HG02885 (cell line): ENCODE results near the gene SEPTIN5.

Experiments
- ATAC-seq: cut with Tn5 transposase; IDR thresholded peaks from one replicate; pipeline ENCODE4 v1.9.1; 2021; ENCODE audit warnings: mild to moderate bottlenecking; ENCODE audit not compliant: unreplicated experiment, poor library complexity

Gene SEPTIN5

DNA sequence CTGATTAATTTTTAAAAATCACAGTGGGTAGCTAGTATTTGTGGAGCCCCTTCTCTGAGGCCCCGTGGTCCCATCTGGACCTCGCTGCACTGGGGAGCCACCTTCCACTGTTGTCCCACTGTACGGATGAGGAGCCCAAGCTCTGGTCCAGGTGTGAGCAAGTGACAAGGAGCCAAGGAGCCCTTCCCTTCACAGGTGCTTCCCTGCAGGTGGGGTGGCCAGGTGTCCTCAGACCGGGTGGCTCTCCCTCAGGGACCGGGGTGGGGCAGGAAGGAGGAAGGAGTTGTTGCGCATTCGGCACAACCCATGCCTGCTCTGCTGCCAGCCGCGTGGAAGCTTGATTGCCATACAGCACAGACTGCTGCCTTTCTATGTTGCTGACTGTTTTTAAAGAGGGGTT lies 10.4 kb upstream of the SEPTIN5 start:
- no peak for ATAC-seq

DNA sequence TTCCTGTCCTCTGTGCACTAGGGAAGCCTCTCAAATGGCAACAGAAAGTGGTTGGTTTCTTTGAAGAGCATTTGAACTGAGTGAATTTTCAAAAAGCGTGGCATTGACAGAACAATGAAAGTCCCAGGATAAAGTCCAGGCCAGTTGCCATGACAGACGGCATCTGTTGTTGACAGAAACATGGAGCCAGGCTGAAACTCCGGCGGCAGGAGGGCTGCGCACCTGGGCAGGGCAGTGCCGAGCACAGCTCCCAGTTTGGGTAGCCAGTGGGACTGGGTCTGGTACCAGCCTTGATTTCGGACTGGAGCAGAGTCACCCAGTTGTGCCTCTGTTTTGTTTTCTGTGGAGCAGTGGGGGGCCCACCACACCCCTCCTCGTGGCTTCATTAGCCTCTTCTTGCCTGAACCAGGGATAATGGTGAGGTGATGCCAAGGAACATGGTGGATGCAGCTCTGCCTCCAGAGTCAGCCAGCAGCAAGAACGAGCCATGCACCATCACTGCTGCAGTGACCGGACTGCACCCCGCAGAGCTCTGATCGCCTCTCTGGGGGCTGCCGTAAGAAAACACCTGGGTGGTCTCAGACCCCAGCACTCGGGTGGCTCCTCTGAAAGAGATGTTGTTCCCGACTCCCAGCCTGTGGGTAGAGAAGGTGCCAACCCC lies 9.8 kb upstream of the SEPTIN5 start:
- ATAC-seq = no peak

DNA sequence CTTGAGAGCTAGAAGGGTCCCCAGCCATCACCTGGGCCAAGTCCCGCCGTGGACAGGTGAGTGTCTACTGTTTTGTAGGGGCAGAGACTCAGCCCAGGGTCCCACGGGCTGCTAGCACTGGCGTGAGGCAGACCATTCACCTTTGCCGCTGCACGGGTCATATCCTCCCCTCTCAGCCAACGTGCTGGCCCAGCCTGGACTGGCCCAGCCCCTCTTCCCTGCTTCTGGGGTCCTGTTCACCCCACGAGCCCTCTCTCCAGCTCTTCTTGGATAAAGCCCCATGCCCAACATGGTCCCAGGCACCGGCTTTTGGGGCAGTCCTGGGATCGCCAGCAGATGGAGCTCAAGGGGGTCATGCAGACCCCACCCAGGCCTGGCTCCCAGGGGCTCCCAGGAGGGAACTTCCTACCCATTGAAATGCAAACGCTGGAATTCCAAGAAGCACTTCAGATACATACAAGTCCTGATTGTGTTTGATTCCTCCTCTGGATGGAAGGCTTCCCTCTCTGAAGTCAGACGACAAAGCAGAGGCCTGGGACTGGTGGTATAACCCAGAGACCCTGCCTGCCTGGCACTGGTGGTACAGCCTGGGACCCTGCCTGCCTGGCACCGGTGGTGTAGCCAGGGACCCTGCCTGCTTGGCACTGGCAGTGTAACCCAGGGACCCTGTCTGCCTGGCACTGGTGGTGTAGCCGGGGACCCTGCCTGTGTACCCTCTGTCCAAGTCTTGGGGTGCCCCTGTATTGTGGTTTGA lies 8.9 kb upstream of the SEPTIN5 start:
- no peak for ATAC-seq

- ATAC-seq = no peak
Measured at GRCh38 chr22:19706661-19707151, 7.6 kb upstream of the SEPTIN5 start.

DNA sequence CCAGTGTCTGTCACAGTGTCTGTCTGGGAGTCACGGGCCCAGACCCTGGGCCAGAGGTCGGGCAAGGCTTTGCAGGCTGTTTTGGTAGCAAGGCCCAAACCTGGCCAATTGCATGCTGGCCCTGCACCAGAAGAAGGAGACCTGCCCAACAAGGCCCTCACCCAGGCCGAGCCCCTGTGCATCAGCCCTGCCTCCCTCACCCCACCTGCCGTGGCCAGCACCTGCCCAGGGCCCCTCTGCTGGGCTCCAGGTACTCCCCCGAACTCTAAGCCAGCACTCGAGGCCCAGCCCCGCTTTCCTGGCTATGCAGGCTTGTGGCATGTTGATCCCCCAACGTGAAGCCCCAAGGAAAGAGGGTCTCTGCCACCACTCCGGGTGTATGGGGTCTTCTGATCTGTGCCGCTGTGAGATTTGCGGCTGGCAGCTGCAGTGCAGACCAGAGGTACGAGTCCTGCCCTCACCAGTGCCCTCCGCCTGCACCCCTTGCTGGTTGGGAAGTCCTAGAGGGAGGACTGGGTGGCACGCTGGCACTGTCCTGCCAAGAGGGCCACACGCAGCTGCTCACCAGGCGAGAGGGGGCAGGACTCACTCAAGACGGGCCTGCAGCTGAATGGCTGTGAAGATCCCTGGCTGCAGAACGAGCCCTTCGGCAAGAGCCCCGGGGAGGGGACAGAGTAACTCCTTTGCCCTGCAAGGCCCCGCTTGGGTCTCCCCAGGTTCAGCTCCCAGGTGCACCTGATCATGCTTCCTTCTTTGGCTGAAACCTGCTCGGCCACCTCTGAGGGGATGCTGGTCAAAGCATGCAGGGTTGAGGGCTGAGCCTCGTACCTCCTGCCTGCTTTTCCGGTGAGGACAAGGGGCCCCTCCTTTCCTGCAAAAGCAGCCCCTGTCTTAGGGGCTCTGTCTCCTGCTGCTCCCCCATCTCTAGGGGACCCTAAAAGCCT lies 6.7 kb upstream of the SEPTIN5 start:
- no peak for ATAC-seq

- ATAC-seq = no peak
Measured at GRCh38 chr22:19708321-19709011, 5.8 kb upstream of the SEPTIN5 start.

DNA sequence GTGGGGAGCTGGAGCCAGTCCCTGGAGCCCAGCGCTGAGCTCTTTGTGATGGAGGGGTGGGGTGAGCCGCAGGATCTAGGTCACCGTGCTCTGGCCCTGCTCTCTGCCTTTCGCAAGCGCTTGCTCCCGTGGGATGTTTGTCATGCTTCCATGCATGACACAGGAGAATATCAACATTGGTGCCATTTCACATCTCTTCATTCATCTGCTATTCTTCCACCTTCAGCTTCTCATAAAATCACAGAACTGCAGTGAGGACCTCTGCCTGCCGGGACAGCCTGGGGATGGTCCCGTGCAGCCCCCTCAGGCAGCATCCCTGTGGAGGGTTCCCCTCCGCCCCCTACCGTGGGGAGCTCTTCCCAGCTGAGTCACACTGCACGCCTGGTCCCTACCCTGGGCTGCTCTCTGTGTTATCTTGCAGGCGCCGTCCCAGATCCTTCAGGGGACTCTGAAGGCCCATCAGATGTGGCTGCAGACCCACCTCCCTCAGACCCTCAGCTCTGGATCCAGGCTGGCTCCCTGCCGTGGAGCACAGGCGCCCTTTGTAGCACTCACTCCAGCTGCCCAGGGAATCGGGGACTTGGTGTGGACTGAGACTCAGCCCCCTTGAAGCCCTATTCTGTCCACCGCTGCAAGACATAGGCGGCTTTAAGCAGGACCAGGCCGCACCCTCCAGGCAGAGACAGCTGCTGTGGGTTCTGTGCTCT lies 5.1 kb upstream of the SEPTIN5 start:
- ATAC-seq = no peak

DNA sequence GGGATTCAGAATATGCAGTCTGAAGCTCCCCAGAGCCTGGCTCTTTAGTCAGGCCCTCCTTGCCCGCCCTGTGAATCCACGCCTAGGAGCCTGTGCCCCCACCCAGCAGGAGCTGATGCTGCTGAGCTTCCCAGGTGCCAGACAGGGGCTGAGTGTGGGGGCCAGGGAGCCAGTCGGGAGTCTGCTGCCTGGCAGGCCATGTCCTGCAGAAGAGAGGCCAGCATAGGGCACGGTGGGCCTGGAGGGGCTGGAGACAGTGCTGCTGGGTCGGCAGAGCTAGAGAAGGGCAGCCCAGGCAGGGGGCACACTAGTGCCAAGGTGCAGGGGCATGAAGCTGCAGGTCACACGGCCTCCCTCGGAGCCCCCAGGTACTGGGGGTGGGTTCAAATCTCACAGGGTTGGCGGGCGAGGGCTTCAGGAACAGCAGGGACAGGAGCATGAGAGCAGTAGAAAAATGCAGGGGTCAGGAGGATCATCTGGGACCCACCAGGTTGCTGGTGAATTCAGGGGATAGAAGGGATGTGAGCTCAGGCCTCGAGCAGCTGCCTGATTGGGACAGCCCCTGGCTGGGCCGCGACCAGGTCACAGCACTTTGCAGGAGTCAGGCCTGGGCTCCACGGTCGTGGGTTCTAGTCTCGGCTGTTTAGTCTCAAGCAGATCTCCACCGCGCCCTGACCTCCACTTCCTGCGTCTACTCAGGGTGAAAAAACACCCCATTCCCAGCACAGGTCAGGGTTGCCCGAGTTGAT lies 4.1 kb upstream of the SEPTIN5 start:
- ATAC-seq = no peak

- ATAC-seq = no peak
Measured at GRCh38 chr22:19710769-19711106, 3.6 kb upstream of the SEPTIN5 start.

DNA sequence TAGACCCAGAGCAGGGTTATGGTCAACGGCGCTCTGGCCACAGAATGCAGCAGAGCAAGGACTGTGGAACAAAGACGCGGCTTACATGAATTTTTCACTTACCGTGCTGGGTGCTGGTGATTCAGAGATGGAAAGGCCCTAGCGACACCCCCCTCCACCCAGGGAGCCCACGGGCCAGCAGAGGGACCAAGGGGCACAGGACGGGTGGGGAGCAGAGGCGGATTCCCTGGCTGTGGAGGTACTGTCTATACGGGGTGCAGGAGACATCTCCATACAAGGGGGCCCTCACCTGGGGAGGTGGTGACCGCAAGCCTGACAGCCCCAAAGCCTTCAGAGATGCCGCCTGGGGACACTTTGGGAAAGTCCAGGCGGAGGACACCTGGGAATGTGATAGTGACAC lies 1.1 kb upstream of the SEPTIN5 start:
- ATAC-seq = no peak

- ATAC-seq = no peak
Measured at GRCh38 chr22:19713650-19714311, 522 bp upstream of the SEPTIN5 start.

DNA sequence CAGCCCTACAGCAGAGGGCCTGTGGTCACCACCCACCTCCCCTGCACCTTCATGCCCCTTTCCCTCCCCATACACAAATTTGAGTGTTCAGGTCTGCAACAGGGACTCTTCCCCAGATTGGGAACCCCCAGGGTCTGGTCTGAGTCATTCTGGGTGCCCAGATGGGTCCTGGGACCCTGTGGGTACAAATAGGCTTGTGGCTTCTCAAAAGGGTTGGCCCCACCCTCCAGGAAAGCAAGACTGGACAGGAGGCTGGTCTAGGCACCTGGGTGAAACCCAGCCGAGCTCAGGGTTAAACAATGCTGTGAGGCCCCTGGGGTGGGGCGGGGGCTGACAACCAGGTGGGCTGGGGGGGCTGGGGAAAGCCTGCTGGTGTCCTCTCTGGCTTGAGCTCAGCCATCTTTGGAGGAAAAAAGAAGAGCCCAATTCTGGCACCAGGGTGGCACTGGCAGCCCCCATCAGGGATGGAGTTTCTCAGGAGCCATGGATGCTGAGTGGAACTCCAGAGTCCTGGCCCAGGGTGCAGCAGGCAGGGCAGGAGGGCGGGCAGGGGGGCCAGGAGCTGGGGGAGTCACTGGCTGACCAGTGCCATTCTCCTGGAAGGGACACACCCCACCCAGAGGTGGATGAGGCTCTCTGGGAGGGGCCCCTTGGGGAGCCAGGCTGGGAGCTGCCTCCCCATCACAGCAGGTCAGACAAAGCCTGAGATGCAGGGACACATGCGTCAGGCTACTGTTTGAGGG lies 1.1 kb downstream of the SEPTIN5 start:
- no peak for ATAC-seq

DNA sequence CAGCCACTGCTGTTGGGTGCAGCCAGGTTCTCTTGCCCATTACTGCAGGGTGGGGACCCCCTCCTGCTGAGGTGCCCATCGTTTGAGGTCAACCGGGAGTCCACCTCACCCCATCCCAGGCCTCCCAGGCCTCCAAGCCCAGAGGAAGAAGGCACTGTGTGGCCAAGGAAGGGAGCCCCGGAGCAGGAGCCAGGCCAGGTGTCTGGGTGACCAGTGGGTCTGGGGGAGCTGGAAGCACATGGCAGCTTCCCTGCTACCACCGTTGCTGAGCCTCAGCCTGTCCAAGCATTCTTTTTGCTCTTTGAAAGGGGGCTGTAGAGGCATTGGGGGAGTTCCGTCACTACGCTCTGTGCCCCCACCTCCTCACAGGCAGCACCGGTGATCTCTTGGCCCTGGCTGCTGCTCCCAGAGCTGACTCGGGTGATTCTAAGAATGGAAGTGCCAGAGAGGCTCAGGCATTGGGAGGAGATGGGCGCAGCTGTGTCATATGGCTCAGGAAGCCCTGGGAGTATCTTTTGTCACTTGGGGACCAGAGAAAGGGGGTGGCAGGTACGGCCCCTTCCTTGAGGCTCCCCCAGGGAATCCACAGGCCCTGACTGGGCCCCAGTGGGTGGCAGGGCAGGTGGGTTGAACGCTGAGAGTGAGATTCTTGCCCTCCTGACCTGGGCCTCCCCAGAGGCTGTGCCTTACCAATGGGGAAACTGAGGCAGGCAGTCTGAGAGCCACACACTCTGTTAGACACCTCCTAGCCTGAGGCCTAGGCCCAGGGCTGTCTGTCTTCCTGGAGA lies 1.9 kb downstream of the SEPTIN5 start:
- ATAC-seq = no peak

DNA sequence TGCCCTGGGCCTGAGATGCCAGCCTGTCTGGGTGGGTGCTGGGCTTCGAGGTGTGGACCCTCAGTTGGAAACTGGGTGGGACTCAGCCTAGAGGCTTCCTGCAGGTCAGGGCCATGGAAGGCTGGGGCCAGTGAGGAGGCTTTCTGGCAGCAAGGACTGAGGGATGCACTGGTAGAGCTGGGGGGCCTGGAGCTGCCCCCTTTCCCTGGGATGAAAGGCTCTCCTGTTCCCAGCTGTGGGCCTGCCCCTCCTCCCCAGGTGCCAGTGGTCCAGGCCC lies 2.5 kb downstream of the SEPTIN5 start:
- no peak for ATAC-seq

DNA sequence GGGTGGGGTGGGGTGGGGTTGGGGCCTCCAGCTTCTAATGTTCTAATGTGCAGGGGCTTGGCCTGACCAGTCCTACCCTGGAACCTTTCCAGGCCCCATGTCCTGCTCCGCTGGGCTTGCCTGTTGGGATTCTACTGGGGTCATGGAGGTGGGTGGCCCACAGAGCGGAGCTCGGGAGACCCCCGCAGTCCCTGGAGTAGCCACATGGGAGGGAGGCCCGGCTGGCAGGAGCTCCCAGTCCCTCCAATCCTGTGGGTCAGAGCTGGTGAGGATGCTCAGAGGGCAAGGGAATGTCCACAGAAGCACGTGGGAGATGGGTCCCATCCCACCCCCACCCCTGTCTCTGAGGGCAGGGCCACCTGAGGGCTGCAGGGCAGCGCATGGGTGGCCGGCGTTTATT lies 2.9 kb downstream of the SEPTIN5 start:
- no peak for ATAC-seq

- peak; percentile 59 for ATAC-seq
Measured at GRCh38 chr22:19717691-19718455, 3.6 kb downstream of the SEPTIN5 start.
